Measurements from ENCODE around the gene PIK3CB. TPM values are rescaled to one million over a fixed set of nuclear protein-coding genes. Genes with fewer than 3 reads are reported as not detected.
"Not testable (repeated sequence)": the region's sequence is repeated elsewhere in the genome, so short reads cannot be mapped to it uniquely, and the experiment has no call there.

PIK3CB gene
- total RNA-seq, 1 donor from 2014 or later: 23.5 TPM

DNA sequence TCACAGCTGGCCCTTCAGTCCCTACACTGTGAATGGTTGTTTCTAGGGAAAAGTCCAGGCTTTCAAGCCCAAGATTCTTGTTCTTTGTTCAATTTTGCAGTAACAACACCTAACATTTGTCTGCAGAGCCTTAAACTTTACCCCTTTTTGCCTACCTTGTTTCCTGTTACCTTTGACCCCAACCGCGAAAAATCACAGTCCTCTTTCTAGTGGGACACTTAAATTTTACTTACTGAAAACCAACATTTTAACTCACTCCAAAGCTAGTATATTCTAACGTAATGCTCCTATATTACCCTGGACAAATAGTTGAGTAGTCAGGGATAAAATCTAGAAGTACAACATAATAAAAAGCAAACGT, 649 bp upstream of the PIK3CB start:
- Mint-ChIP-seq H3K27ac (peak overlapping the region; percentile 98), H3K4me3 (peak overlapping the region; percentile 78), H3K9me3 (no peaks in the 10 kb centered on the region), H3K4me1 (peaks cover 13% of the 10 kb centered on the region), H3K36me3 (peaks cover under 1% of the 10 kb centered on the region), H3K27me3 (ENCODE audit: low read depth) (no peaks in the 10 kb centered on the region)
- TF ChIP-seq, protein P1, sequence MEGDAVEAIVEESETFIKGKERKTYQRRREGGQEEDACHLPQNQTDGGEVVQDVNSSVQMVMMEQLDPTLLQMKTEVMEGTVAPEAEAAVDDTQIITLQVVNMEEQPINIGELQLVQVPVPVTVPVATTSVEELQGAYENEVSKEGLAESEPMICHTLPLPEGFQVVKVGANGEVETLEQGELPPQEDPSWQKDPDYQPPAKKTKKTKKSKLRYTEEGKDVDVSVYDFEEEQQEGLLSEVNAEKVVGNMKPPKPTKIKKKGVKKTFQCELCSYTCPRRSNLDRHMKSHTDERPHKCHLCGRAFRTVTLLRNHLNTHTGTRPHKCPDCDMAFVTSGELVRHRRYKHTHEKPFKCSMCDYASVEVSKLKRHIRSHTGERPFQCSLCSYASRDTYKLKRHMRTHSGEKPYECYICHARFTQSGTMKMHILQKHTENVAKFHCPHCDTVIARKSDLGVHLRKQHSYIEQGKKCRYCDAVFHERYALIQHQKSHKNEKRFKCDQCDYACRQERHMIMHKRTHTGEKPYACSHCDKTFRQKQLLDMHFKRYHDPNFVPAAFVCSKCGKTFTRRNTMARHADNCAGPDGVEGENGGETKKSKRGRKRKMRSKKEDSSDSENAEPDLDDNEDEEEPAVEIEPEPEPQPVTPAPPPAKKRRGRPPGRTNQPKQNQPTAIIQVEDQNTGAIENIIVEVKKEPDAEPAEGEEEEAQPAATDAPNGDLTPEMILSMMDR (IDR thresholded peaks at IDR 0.05; ENCODE audit: unreplicated experiment): no peak
- DNase-seq (ENCODE audit: low spot score in 2 of 2, unreplicated experiment in 2 of 2): no peak

DNA sequence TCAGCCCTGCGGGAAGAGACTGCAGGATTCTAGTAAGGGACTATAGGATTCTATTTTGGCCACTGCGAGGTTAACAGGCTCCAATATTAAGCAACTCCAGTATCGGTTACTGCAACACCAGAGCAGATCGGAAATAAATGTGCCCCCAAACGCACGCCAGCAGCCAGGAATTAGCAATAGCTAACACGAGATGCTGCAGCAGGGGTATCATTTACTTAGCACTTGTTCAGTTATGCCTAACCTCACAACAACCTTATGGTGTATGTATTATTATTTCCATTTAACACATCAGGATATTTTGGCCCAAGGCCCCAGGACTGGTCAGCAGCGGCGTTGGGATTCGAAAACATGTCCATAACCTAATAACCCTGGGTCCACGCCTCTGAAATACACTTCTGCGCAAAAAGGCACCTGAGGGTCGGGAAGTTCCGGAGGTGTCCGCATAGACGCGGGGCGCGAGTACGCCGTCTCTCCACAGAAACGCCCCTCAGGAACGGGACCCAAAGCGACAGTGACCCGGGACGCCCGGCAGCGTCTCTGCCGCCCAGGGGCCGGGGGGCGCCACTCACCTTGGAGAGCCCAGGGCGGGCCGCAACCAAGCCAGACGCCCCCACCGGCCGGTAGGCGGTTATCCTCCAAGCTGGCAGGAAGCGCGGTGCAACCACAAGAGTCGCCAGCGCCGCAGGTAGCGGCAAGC, 681 bp downstream of the PIK3CB start:
- H3K9me3 Mint-ChIP-seq: no peaks in the 10 kb centered on the region
- no peaks in the 10 kb centered on the region for H3K27me3 Mint-ChIP-seq (ENCODE audit: low read depth)
- TF ChIP-seq, protein P1 (IDR thresholded peaks at IDR 0.05; ENCODE audit: unreplicated experiment): no peak
- H3K27ac Mint-ChIP-seq: peak overlapping the region; percentile 90
- DNase-seq (ENCODE audit: low spot score in 2 of 2, unreplicated experiment in 2 of 2): peak in 1 of 2 experiments; percentile 39
- peaks cover 13% of the 10 kb centered on the region for H3K4me1 Mint-ChIP-seq
- H3K36me3 Mint-ChIP-seq: peaks cover 5% of the 10 kb centered on the region
- H3K4me3 Mint-ChIP-seq: peak overlapping the region; percentile 80

DNA sequence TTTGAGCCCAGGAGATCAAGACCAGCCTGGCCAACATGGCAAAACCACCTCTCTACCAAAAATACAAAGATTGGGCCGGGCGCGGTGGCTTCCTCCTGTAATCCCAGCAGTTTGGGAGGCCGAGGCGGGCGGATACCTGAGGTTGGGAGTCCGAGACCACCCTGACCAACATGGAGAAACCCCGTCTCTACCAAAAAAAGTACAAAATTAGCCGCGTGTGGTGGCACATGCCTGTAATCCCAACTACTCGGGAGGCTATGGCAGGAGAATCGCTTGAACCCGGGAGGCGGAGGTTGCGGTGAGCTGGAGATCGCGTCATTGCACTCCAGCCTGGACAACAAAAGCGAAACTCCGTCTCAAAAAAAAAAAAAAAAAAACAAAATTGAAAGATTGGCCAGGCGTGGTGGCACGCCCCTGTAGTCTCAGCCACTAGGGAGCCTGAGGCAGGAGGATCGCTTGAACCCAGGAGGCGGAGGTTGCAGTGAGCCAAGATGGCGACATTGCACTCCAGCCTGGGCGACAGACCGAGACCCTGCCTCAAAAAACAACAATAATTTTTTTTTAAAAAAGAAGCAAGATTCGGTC, 2.2 kb downstream of the PIK3CB start:
- DNase-seq (ENCODE audit: low spot score in 2 of 2, unreplicated experiment in 2 of 2); H3K27me3 Mint-ChIP-seq (ENCODE audit: low read depth); H3K27ac Mint-ChIP-seq; H3K9me3 Mint-ChIP-seq; H3K36me3 Mint-ChIP-seq; H3K4me3 Mint-ChIP-seq: not testable (repeated sequence)
- peaks cover 13% of the 10 kb centered on the region for H3K4me1 Mint-ChIP-seq

DNA sequence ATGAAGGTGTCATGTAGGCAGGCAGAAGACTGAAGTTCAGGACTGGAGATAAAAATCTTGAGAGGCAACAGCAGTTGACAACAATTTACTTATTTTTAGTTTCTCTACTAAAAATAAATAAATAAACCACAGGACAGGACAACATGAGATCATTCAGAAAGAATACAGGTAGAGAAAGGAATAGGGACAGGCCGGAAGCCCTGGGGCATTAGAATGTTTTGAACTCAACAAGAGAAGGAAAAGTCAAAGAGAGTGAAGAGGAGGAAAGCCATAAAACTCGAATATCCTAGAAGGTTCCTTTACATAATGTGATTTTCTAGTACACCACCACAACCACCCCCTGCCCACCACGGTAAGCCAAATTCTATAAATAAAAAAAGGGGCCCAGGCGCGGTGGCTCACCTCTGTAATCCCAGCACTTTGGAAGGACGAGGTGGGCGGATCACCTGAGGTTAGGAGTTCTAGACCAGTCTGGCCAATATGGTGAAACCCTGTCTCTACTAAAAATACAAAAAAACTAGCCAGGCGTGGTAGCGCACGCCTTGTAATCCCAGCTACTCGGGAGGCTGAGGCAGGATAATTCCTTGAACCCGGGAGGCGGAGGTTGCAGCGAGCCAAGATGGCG, 4.7 kb downstream of the PIK3CB start:
- Mint-ChIP-seq H3K4me3 (no peak overlapping the region), H3K27me3 (ENCODE audit: low read depth) (no peaks in the 10 kb centered on the region), H3K9me3 (no peaks in the 10 kb centered on the region), H3K4me1 (peaks cover 8% of the 10 kb centered on the region), H3K36me3 (peaks cover 7% of the 10 kb centered on the region), H3K27ac (no peak overlapping the region)
- TF ChIP-seq, protein P1 (IDR thresholded peaks at IDR 0.05; ENCODE audit: unreplicated experiment): no peak
- DNase-seq (ENCODE audit: low spot score in 2 of 2, unreplicated experiment in 2 of 2): no peak

DNA sequence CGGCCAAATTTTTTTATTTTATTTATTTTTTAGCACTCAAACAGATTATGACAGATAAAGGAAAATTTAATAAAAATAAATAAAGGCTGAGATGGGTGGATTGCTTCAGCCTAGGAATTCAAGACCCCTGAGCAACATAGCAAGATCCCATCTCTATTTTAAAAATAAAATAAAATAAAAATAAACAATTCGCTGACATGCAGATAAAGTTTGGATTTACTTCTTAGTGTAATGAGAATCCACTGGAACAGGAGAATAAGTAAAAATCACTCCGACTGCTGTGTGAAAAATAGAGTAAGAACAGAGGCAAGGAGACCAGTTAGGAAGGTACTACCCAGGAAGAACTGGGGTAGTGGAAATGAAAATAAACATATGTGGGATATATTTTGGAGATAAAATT, 5.6 kb downstream of the PIK3CB start:
- Mint-ChIP-seq H3K9me3 (no peaks in the 10 kb centered on the region), H3K4me1 (peaks cover 12% of the 10 kb centered on the region), H3K27ac (no peak overlapping the region), H3K27me3 (ENCODE audit: low read depth) (no peaks in the 10 kb centered on the region), H3K36me3 (peaks cover 7% of the 10 kb centered on the region), H3K4me3 (no peak overlapping the region)
- DNase-seq (ENCODE audit: low spot score in 2 of 2, unreplicated experiment in 2 of 2): no peak
- TF ChIP-seq, protein P1 (IDR thresholded peaks at IDR 0.05; ENCODE audit: unreplicated experiment): no peak

DNA sequence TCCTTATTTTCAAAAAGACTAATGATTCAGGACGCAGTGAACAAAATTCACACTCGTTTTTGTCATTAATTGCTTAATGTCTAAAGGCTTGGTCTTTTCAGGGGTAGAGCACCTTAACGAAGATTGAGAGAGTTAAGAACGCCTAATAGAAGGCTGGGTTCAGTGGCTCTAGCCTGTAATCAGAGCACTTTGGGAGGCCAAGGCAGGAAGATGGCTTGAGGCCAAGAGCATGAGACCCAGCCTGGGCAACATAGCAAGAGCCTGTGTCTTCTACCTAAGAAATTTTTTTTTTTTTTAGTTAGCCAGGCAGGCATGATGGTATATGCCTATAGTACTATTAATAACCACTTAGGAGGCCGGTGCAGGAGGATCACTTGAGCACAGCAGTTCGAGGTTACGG, 7.5 kb downstream of the PIK3CB start:
- no peak overlapping the region for H3K27ac Mint-ChIP-seq

More for the DNA sequence above, 7.5 kb downstream of the PIK3CB start:
- TF ChIP-seq, protein P1 (IDR thresholded peaks at IDR 0.05; ENCODE audit: unreplicated experiment): no peak
- Mint-ChIP-seq H3K4me1 (peaks cover 6% of the 10 kb centered on the region), H3K4me3 (no peak overlapping the region), H3K9me3 (no peaks in the 10 kb centered on the region), H3K36me3 (peaks cover 7% of the 10 kb centered on the region), H3K27me3 (ENCODE audit: low read depth) (no peaks in the 10 kb centered on the region)
- DNase-seq (ENCODE audit: low spot score in 2 of 2, unreplicated experiment in 2 of 2): no peak
